HG02623 (cell line): Measurements from ENCODE around the gene PEAK3.

Source experiments
- ATAC-seq: cut with Tn5 transposase; IDR thresholded peaks from one replicate; pipeline ENCODE4 v1.9.1; 2021; ENCODE audit warnings: moderate library complexity; ENCODE audit not compliant: unreplicated experiment

PEAK3 gene

DNA sequence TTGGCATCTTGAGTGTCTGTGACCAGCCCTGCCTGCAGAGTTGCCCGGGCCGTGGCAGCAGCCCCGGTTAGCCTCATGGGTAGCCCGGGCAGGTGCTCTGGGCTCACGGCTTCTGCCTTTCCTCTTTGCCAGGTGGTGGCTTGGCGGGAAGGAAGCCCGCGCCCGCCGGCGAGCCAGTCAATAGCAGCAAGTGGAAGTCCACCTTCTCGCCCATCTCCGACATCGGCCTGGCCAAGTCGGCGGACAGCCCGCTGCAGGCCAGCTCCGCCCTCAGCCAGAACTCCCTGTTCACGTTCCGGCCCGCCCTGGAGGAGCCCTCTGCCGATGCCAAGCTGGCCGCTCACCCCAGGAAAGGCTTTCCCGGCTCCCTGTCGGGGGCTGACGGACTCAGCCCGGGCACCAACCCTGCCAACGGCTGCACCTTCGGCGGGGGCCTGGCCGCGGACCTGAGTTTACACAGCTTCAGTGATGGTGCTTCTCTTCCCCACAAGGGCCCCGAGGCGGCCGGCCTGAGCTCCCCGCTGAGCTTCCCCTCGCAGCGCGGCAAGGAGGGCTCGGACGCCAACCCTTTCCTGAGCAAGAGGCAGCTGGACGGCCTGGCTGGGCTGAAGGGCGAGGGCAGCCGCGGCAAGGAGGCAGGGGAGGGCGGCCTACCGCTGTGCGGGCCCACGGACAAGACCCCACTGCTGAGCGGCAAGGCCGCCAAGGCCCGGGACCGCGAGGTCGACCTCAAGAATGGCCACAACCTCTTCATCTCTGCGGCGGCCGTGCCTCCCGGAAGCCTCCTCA lies 55.7 kb downstream of the PEAK3 start:
- ATAC-seq = no peak

DNA sequence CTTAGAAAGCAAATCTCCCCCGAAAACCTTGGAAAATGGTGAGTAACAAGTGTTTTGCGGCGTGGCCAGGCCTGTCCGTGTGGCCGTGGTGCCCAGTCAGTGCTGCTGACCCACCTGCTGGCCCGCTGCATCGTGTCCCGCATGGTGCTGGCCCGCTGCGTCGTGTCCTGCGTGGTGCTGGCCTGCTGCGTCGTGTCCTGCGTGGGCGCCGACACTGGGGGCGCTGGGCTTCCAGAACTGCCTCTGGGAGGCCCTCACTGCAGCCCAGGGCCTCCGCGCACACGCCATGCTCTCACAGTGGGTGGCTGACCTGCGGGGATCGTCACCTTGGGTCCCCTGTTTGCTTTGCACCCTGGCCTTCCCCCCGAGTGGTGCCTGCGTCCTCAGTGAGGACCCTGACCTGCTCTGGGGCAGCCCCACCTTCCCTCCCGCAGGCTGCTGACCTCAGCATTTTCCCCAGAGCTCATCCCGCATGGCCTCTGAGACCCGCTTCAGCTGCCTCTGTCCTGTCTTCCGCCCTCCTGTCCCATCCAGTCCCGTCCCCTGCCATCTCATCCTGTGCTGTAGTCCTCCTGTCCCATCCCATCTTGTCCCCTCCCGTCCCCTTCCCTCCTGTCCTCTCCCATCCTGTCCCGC lies 56.4 kb downstream of the PEAK3 start:
- ATAC-seq = no peak

DNA sequence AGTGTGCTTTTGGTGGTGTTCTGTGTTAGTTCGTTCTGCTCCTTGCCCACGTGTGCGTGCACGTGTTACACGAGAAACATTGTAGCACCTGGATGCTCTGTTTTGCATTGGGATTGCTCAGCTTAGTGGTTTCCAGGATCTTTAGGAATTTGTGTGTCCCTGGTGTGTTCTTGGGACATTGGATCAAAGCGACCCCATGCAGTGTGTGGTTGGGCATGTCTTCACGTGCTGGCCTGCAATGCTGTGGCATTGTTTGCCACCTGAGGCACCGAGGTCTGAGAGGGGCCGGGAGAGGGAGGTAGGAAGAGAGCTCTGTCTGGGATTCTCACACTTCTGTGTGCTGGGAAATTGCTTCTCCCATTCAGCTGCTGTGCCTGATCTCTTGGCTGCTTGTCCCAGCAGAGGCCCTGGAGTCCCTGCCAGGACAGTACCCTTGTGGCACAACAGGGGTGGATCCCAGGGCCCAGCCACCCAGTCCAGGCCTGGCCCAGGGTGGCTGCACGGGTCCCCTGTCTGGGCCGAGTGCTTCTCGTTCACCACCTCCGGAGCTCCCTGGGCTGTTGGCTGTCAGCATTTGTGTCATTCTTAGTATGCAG lies 57.1 kb downstream of the PEAK3 start:
- no peak for ATAC-seq
